ENCODE data around the gene PITPNM3. TPM values are rescaled to one million over a fixed set of nuclear protein-coding genes. Genes with fewer than 3 reads are reported as not detected.

The PITPNM3 gene
- total RNA-seq, 1 donor from 2014 or later: 20.1 TPM

GRCh38 chr17:6525141-6525540 lies 31.2 kb downstream of the PITPNM3 start:
- ATAC-seq: no peak

- ATAC-seq: peak; percentile 85
Observed at GRCh38 chr17:6524520-6524919, 31.8 kb downstream of the PITPNM3 start.

GRCh38 chr17:6523809-6524355 lies 32.5 kb downstream of the PITPNM3 start:
- no peak for ATAC-seq

GRCh38 chr17:6523330-6523729 lies 33.0 kb downstream of the PITPNM3 start:
- ATAC-seq: peak; percentile 47

- ATAC-seq: no peak
Observed at GRCh38 chr17:6521586-6521985, 34.8 kb downstream of the PITPNM3 start.

- ATAC-seq: no peak
Observed at GRCh38 chr17:6517062-6517461, 39.3 kb downstream of the PITPNM3 start.

GRCh38 chr17:6514371-6514770 lies 42.0 kb downstream of the PITPNM3 start:
- no peak for ATAC-seq

GRCh38 chr17:6512552-6512951 lies 43.8 kb downstream of the PITPNM3 start:
- no peak for ATAC-seq

GRCh38 chr17:6510321-6510977 lies 45.9 kb downstream of the PITPNM3 start:
- ATAC-seq: no peak

GRCh38 chr17:6509921-6510320 lies 46.4 kb downstream of the PITPNM3 start:
- ATAC-seq: no peak

GRCh38 chr17:6509031-6509771 lies 47.2 kb downstream of the PITPNM3 start:
- ATAC-seq: peak; percentile 49

GRCh38 chr17:6508519-6509030 lies 47.8 kb downstream of the PITPNM3 start:
- no peak for ATAC-seq

- no peak for ATAC-seq
Observed at GRCh38 chr17:6508016-6508415, 48.3 kb downstream of the PITPNM3 start.

GRCh38 chr17:6507535-6507934 lies 48.8 kb downstream of the PITPNM3 start:
- ATAC-seq: peak; percentile 93

GRCh38 chr17:6506679-6507231 lies 49.6 kb downstream of the PITPNM3 start:
- ATAC-seq: peak; percentile 93

- no peak for ATAC-seq
Observed at GRCh38 chr17:6505425-6506142, 50.8 kb downstream of the PITPNM3 start.

GRCh38 chr17:6503641-6504195 lies 52.6 kb downstream of the PITPNM3 start:
- no peak for ATAC-seq

- no peak for ATAC-seq
Observed at GRCh38 chr17:6502871-6503509, 53.4 kb downstream of the PITPNM3 start.

GRCh38 chr17:6502142-6502541 lies 54.2 kb downstream of the PITPNM3 start:
- no peak for ATAC-seq

- ATAC-seq: no peak
Observed at GRCh38 chr17:6501359-6501758, 55.0 kb downstream of the PITPNM3 start.

- ATAC-seq: no peak
Observed at GRCh38 chr17:6498901-6499540, 57.3 kb downstream of the PITPNM3 start.

Measured in esophagus mucosa (tissue), 1 donor.